Upper lobe of right lung (tissue), 1 donor: Measurements from ENCODE around the gene TBL1X. TPM values are rescaled to one million over a fixed set of nuclear protein-coding genes. Genes with fewer than 3 reads are reported as not detected.
"Not testable (repeated sequence)": the region's sequence is repeated elsewhere in the genome, so short reads cannot be mapped to it uniquely, and the experiment has no call there.

ENCODE experiments used
- ATAC-seq: fragments of 200-7000 bp; cut with Tn5 transposase; one replicate; pipeline ENCODE4 v1.9.1; 2020; ENCODE audit warnings: mild to moderate bottlenecking, moderate library complexity
- DNase-seq: peaks from one replicate; pipeline ENCODE4 v3.0.0-alpha.2; 2020
- H3K27ac ChIP-seq: fragments of 200-600 bp; one replicate; pipeline ENCODE4 v1.8.0; 2022
- H3K27me3 ChIP-seq: fragments of 200-600 bp; one replicate; pipeline ENCODE4 v1.8.0; 2022; ENCODE audit warnings: mild to moderate bottlenecking
- H3K36me3 ChIP-seq: fragments of 200-600 bp; one replicate; pipeline ENCODE4 v1.8.0; 2022
- H3K4me1 ChIP-seq: fragments of 200-600 bp; one replicate; pipeline ENCODE4 v1.8.0; 2022
- H3K4me3 ChIP-seq: fragments of 200-600 bp; one replicate; pipeline ENCODE4 v1.8.0; 2022; ENCODE audit warnings: mild to moderate bottlenecking
- H3K9me3 ChIP-seq: fragments of 200-600 bp; one replicate; pipeline ENCODE4 v1.8.0; 2022
- CTCF ChIP-seq: fragments of 200-600 bp; IDR thresholded peaks from one replicate; pipeline ENCODE4 v1.8.0; 2022; ENCODE audit warnings: antibody characterized with exemption
- intact Hi-C: fragments of 100-400 bp; cut with DNase I; formaldehyde crosslinking; loops from one replicate; pipeline ENCODE4 v1.11.0; 2022
- total RNA-seq: library from RNA; stranded (reverse); fragmentation: NEBNext Ultra II Directional; extraction: Animal tissue kit (Norgen Biotek cat#: 25700); gene quantifications from one replicate; pipeline ENCODE4 v1.2.1, GENCODE V29; 2021
- donor health status: DM: no; HTN: yes; CAD: no; lungs with severe emphysema.

TBL1X gene
- total RNA-seq, 1 donor from 2014 or later: 18.4 TPM

DNA sequence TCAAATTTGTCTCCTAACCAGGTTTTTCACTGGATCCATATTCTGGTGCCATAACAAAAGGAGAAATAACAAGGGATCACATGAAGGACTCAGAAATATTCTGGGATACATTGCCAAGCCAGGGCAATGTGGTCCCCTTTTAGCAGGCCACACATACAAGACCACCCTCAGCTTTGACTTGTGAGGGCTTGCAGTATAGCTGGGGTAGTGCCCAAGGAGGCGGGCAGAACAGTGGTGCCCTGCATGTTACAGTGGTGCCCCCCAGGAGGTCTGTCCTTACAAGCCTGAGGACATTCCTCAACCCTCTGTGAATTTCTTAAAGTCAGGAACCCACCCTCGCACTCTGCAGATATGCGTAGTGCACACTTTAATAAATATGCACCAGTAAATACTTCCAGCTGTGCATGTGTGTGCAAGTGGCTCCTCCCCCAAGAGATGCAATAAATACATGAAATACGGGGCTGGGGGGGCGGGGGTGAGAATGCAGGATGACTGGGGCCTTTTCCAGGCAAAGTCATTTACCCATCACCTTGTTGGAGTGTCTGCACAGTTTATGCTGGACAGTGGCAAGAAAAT is 34.4 kb upstream of the TBL1X start:
- ATAC-seq (no peak), DNase-seq (no peak)
- Histone ChIP-seq H3K27ac (no peak overlapping the region), H3K4me1 (no peaks in the 10 kb centered on the region), H3K9me3 (no peaks in the 10 kb centered on the region), H3K27me3 (no peaks in the 10 kb centered on the region), H3K36me3 (no peaks in the 10 kb centered on the region), H3K4me3 (no peak overlapping the region)
- no peak for TF ChIP-seq CTCF
- intact Hi-C loops: no loop called here

DNA sequence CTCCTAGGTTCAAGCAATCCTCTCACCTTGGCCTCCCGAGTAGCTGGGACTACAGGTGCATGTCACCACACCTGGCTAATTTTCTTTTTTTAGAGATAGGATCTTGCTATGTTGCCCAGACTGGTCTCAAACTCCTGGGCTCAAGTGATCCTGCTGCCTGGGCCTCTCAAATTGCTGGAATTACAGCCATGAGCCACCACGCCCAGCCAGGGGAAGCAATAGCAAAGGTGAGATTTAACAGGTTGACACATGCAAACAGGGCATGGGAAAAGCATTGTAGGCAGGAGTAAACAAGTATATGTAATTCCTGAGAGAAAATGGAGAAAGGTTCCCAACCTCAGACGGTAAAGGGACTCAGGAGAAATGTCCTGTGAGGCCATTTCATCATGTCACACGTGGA is 33.6 kb upstream of the TBL1X start:
- ATAC-seq (no peak), DNase-seq (no peak)
- Histone ChIP-seq H3K36me3 (no peaks in the 10 kb centered on the region), H3K9me3 (no peaks in the 10 kb centered on the region), H3K27me3 (no peaks in the 10 kb centered on the region), H3K27ac (no peak overlapping the region), H3K4me3 (no peak overlapping the region), H3K4me1 (no peaks in the 10 kb centered on the region)
- TF ChIP-seq CTCF: no peak
- intact Hi-C loops: no loop called here

DNA sequence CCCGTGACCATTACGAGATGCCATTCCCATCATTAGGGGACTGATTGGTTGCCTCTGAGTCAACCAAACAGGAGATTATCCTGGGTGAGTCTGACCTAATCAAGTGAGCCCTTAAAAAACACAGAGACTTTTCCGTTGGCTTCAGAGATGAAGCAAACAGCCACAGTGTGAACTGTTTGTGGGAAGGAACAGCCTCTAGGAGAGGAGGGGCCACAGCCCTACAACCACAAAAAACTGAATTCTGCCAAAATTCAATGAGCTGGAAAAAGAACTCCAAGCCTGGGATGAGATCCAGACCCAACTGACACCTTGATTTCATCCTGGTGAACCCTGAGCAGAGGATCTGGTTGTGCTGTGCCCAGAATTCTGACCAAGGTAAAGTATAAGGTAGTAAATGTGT is 31.3 kb upstream of the TBL1X start:
- Histone ChIP-seq H3K9me3 (no peaks in the 10 kb centered on the region), H3K27me3 (no peaks in the 10 kb centered on the region), H3K36me3 (no peaks in the 10 kb centered on the region), H3K4me1 (no peaks in the 10 kb centered on the region), H3K4me3 (no peak overlapping the region), H3K27ac (no peak overlapping the region)
- no peak for DNase-seq
- no peak for ATAC-seq
- intact Hi-C loops: no loop called here
- no peak for TF ChIP-seq CTCF

- no peaks in the 10 kb centered on the region for H3K4me1 ChIP-seq
- no peaks in the 10 kb centered on the region for H3K36me3 ChIP-seq
- H3K4me3 ChIP-seq: no peak overlapping the region
- no peak for DNase-seq
- no peaks in the 10 kb centered on the region for H3K9me3 ChIP-seq
- no peaks in the 10 kb centered on the region for H3K27me3 ChIP-seq
- TF ChIP-seq CTCF: no peak
- intact Hi-C loops: no loop called here
- no peak overlapping the region for H3K27ac ChIP-seq
- ATAC-seq: no peak
These were observed 30.8 kb upstream of the TBL1X start for GRCh38 chrX:9434051-9434550.

GRCh38 chrX:9435086-9435485 is 29.8 kb upstream of the TBL1X start:
- H3K27me3 ChIP-seq, H3K4me3 ChIP-seq, H3K27ac ChIP-seq, DNase-seq, intact Hi-C loops, ATAC-seq, H3K9me3 ChIP-seq, H3K36me3 ChIP-seq, H3K4me1 ChIP-seq: not testable (repeated sequence)

GRCh38 chrX:9436812-9437211 is 28.0 kb upstream of the TBL1X start:
- intact Hi-C loops: no loop called here
- no peaks in the 10 kb centered on the region for H3K36me3 ChIP-seq
- no peak overlapping the region for H3K4me3 ChIP-seq
- no peak for TF ChIP-seq CTCF
- no peak overlapping the region for H3K27ac ChIP-seq
- H3K4me1 ChIP-seq: no peaks in the 10 kb centered on the region
- no peak for ATAC-seq
- H3K27me3 ChIP-seq: no peaks in the 10 kb centered on the region
- DNase-seq: no peak
- no peaks in the 10 kb centered on the region for H3K9me3 ChIP-seq
